Measurements from ENCODE around the gene NUDCD2.

GRCh38 chr5:163506726-163507125, 46.8 kb upstream of the NUDCD2 start:
- TF ChIP-seq CTCF (IDR thresholded peaks at IDR 0.05) (no peak), POLR2A (IDR thresholded peaks at IDR 0.05) (no peak)
